HG03432 (cell line): ENCODE measurements around the gene KRTAP12-1.
"Not testable (repeated sequence)": the region's sequence is repeated elsewhere in the genome, so short reads cannot be mapped to it uniquely, and the experiment has no call there.

Experiments used
- ATAC-seq: cut with Tn5 transposase; IDR thresholded peaks from one replicate; pipeline ENCODE4 v1.9.1; 2021; ENCODE audit warnings: mild to moderate bottlenecking, moderate library complexity; ENCODE audit not compliant: unreplicated experiment

The KRTAP12-1 gene

GRCh38 chr21:44647222-44647552, 34.8 kb downstream of the KRTAP12-1 start:
- no peak for ATAC-seq

GRCh38 chr21:44646366-44647221, 35.4 kb downstream of the KRTAP12-1 start, which contains the start of gene KRTAP10-11:
Gene KRTAP10-11, plus strand, starts transcription at chr21:44646414. Its CDS starts 45 bp downstream, at chr21:44646459.
- not testable (repeated sequence) for ATAC-seq

- no peak for ATAC-seq
Measured at GRCh38 chr21:44644878-44645277, 37.1 kb downstream of the KRTAP12-1 start.

- no peak for ATAC-seq
Measured at GRCh38 chr21:44643741-44644310, 38.1 kb downstream of the KRTAP12-1 start.

GRCh38 chr21:44640761-44641160, 41.2 kb downstream of the KRTAP12-1 start:
- ATAC-seq: no peak

- ATAC-seq: no peak
Measured at GRCh38 chr21:44639331-44639655, 42.7 kb downstream of the KRTAP12-1 start.

GRCh38 chr21:44638506-44639330, 43.2 kb downstream of the KRTAP12-1 start:
- not testable (repeated sequence) for ATAC-seq

- not testable (repeated sequence) for ATAC-seq
Measured at GRCh38 chr21:44637851-44638348, 44.1 kb downstream of the KRTAP12-1 start.

GRCh38 chr21:44637018-44637850, 44.7 kb downstream of the KRTAP12-1 start, which contains the start of gene KRTAP10-10:
Gene KRTAP10-10, plus strand, starts transcription at chr21:44637356. Its CDS starts 62 bp downstream, at chr21:44637418.
- ATAC-seq: no peak

GRCh38 chr21:44636209-44637017, 45.5 kb downstream of the KRTAP12-1 start:
- ATAC-seq: no peak

- no peak for ATAC-seq
Measured at GRCh38 chr21:44632067-44632466, 49.9 kb downstream of the KRTAP12-1 start.
